ENCODE results near the gene ASS1.

Gene ASS1

GRCh38 chr9:130437011-130437789 is 7.6 kb upstream of the ASS1 start:
- no peak for DNase-seq

DNA sequence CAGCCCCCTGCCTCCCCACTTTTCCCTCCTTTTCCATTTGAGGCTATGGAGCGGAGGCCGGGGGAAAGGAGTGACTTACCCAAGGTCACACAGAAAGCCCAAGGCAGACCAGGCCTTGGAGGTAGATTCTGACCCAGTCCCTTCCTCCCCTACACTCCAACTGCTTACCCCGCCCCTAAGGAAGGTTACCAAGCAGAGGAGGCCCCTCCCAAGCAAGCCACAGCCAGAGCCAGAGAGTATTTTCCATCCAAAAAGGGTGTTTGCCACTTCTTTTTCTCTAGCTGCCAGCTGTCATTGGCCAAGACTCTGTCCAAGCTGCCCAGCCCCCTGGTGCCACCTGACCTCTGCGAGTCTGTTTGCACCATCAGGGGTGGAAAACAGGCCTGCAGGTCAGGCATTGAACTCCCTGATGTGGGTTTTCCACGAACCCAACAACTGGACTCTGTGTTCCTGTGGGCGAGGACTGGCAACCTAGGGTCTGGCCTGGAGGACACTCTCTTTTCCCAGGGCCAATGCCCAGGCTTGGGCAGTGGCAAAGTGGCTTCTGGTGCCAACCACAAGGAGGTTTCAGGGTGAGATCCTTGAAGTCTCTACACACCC is 6.3 kb upstream of the ASS1 start:
- DNase-seq: no peak

- no peak for DNase-seq
Measured at GRCh38 chr9:130441031-130441430, 3.7 kb upstream of the ASS1 start.

DNA sequence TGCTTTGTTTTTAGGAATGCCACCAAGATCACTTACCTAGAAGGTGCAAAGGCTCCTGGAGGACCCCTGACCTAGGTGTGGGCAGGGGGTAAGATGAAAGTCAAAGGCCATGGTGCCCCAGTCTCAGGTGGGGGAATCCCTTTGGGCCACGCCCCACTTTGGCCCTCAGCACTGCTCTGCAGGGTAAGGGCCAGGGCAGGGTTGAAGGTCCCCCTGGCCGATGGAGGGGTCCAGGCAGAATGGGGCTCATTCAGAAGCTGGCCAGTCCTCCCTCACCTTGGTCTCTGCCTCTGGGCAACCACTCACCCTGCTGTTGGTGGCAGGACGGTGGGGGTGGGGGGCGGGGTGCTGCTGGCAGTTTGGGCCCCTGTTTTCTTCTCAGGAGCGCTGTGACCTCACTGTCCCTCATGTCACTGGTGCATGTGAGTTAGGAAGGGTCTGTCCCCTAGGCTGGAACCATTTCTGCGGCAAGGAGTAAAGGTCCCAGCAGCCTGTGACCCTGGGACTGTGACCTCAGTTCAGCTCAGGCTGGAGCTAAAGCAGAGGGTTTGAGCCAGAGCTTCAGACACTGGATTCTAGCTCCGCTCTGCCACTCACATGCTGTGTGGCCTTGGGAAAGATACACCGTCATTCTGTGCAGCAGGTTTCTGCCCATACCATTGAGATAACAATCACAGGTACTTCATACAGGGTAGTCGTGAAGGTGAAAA is 1.9 kb upstream of the ASS1 start:
- DNase-seq: no peak

DNA sequence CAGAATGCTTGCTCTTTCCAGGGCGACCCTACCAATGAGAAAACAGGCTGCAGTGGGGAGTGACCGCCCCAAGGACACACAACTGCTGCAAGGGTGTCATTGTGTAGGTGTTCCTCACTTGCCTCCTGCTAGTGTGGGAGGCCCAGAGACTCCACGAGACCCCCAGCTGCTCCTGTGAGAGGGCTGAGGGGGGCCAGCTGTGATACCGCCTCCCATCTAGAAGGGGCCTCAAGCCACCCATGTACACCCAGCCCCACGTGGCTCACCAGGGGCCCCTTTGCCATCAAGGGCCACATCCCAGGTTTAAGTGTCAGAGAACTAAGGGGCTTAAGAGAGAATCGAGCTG is 1.3 kb upstream of the ASS1 start:
- no peak for DNase-seq

GRCh38 chr9:130443840-130444492 is 795 bp upstream of the ASS1 start:
- no peak for DNase-seq

- DNase-seq: no peak
Measured at GRCh38 chr9:130445268-130445983, 665 bp downstream of the ASS1 start.

DNA sequence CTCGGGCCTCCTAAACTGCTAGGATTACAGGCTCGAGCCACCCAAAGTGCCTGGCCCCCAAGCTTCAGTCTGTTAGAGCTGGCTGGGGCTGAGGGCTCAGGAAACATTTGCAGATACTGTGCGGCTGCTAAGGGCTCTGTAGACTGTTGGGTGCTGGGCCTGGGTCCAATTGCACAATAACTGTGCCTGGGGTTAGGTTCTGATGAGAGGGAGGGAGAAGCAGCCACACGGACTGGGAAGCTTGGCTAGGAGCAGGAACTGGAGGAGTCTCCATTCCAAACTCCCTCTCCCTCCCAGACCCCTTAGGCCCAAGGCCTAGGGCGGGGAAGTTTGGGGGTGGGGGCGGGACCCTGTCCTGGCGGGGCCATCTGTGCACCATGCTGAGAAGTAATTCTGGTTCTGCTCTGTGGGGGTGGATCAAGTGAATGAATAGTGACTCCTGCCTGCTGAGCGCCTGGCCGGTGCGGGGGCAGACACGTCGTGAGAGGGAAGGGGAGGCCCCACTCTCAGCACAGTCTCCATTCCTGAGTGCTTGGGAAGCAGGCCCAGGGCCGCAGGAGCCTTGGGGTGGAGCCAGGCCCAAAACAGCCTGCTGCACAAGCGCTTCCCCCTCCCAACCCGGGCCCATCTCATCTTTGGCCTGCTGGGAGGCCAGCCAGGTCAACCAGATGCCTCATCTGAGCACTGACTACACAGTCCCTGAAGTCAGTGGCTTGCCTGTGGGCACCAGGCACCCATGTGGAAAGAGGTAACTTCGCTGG is 1.5 kb downstream of the ASS1 start:
- DNase-seq: no peak

GRCh38 chr9:130447193-130447816 is 2.5 kb downstream of the ASS1 start:
- no peak for DNase-seq

GRCh38 chr9:130448035-130448624 is 3.4 kb downstream of the ASS1 start:
- DNase-seq: no peak

- no peak for DNase-seq
Measured at GRCh38 chr9:130448771-130449603, 4.2 kb downstream of the ASS1 start.

GRCh38 chr9:130450344-130451003 is 5.7 kb downstream of the ASS1 start:
- DNase-seq: no peak

GRCh38 chr9:130451004-130451390 is 6.2 kb downstream of the ASS1 start:
- no peak for DNase-seq

GRCh38 chr9:130451509-130452388 is 7.0 kb downstream of the ASS1 start:
- no peak for DNase-seq

GRCh38 chr9:130452835-130453234 is 8.1 kb downstream of the ASS1 start:
- no peak for DNase-seq

DNA sequence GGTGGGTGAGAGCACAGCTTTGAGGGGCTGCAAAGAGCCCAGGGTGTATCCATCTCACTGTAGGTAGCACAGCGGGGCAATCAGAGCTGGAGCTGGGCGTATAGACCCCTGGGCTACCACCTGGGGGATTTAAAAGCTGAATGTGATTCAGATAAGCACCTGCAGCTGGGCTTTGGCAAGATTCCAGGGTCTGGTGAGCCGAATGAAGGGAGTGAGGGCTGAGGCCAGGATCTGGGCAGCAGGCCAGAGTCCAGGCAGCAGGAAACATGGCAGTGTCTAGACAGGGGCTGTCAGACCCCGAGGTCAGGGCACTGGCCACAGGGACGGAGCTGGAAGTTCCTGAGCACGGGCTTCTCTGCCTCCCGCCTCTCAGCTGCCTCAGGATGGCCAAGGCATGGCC is 8.7 kb downstream of the ASS1 start:
- DNase-seq: no peak

- no peak for DNase-seq
Measured at GRCh38 chr9:130454096-130454811, 9.5 kb downstream of the ASS1 start.

GRCh38 chr9:130454812-130455325 is 10.1 kb downstream of the ASS1 start:
- DNase-seq: no peak

All from CD4-positive, alpha-beta T cell treated with Interleukin-21 for 1 hour (primary cell).